ENCODE results near the gene ROBO2. TPM values are rescaled to one million over a fixed set of nuclear protein-coding genes. Genes with fewer than 3 reads are reported as not detected.
A peak's percentile ranks its signal among the peaks of the same experiment; 100 is the strongest.

The ROBO2 gene
- total RNA-seq, 1 donor from 2014 or later: 330 TPM

DNA sequence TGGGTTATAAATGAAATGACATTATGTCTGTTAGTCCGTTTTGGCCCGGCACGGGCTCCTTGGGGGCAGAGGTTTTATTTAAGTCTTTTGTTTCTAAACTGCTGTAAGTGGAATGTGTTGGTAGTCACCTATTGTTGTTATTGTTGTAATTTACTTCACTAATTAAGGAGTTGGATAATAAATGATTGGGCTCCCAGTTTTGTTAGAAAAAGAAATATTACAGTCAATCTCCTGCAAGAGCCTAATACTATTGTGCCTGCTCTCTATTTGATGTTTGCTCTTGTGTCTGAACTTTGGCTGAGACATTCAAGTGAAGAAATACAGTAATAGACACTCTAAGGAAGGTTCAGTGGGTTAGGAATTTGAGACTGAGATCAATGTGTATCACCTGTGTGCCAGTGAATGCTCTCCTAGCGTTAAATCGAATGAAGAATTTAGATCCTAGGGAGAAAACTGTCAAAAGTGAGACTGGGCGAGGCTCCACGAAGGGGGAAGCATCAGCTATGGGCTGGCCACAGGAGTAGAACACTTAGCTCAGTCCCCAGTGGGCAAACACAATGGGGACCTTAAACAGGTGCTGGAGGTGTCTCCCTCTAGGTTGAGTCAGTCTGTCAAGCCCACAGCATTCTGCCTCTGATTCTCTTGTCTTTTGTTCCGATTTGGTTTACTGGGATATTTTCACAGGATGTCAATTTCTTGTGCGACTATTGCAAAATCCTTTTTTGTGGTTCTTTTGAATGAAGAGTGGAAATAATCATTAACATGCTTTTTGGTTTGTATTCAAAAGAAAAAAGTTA lies 1.2 kb downstream of the ROBO2 start:
- peaks cover 9% of the 10 kb centered on the region for H3K27me3 Mint-ChIP-seq (ENCODE audit: unreplicated experiment)
- peaks cover 11% of the 10 kb centered on the region for H3K9me3 Mint-ChIP-seq (ENCODE audit: unreplicated experiment)
- peak; percentile 24 for DNase-seq
- H3K4me3 Mint-ChIP-seq (ENCODE audit: unreplicated experiment): peak overlapping the region; percentile 99
- TF ChIP-seq, protein P1, sequence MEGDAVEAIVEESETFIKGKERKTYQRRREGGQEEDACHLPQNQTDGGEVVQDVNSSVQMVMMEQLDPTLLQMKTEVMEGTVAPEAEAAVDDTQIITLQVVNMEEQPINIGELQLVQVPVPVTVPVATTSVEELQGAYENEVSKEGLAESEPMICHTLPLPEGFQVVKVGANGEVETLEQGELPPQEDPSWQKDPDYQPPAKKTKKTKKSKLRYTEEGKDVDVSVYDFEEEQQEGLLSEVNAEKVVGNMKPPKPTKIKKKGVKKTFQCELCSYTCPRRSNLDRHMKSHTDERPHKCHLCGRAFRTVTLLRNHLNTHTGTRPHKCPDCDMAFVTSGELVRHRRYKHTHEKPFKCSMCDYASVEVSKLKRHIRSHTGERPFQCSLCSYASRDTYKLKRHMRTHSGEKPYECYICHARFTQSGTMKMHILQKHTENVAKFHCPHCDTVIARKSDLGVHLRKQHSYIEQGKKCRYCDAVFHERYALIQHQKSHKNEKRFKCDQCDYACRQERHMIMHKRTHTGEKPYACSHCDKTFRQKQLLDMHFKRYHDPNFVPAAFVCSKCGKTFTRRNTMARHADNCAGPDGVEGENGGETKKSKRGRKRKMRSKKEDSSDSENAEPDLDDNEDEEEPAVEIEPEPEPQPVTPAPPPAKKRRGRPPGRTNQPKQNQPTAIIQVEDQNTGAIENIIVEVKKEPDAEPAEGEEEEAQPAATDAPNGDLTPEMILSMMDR (IDR thresholded peaks at IDR 0.05; ENCODE audit: partially characterized antibody, unreplicated experiment): no peak
- H3K36me3 Mint-ChIP-seq (ENCODE audit: unreplicated experiment): peaks cover 4% of the 10 kb centered on the region
- peaks cover 13% of the 10 kb centered on the region for H3K4me1 Mint-ChIP-seq (ENCODE audit: low read depth, unreplicated experiment)
- peak overlapping the region; percentile 97 for H3K27ac Mint-ChIP-seq (ENCODE audit: unreplicated experiment)

DNA sequence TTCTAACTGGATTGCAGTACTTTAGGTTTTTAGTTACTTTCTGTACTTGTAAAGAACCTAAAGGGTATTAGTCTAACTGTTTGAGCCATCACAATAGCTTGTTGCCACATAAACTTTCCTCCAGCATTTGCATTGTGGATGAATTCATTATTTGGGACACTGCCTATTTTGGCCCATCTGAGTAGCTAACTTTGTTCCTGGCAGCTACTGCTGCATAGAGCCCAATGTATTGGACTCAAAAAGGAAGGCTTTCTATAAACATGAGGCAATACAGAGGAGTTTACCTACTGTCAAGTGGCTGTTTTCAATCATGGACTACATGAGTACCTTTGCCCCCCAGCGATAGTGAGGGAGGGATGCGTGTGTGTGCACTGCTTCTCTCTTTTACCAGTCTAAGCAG lies 1.9 kb downstream of the ROBO2 start:
- Mint-ChIP-seq H3K9me3 (ENCODE audit: unreplicated experiment) (peaks cover 12% of the 10 kb centered on the region), H3K4me3 (ENCODE audit: unreplicated experiment) (peak overlapping the region; percentile 99), H3K36me3 (ENCODE audit: unreplicated experiment) (peaks cover 5% of the 10 kb centered on the region), H3K27ac (ENCODE audit: unreplicated experiment) (peak overlapping the region; percentile 76), H3K27me3 (ENCODE audit: unreplicated experiment) (peaks cover 9% of the 10 kb centered on the region), H3K4me1 (ENCODE audit: low read depth, unreplicated experiment) (peaks cover 17% of the 10 kb centered on the region)
- TF ChIP-seq, protein P1 (IDR thresholded peaks at IDR 0.05; ENCODE audit: partially characterized antibody, unreplicated experiment): no peak
- DNase-seq: no peak

DNA sequence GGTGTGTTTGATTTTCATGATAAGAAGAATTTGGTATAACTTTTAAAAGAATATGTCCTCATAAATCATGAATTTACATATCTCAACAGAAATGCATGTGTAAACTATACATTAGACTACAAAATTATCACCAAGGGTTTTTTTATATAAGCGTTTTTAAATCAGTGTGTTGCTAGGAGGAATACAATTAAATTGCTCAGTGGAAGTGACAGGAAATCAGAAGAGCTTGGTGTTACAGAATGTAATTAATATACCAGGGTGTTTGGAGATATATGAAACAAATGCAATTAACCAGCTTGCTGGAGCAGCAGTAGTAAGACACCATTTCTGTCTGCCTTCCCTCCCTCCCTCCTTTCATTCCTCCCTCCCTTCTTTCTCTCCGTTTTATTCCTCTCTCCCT lies 2.4 kb downstream of the ROBO2 start:
- H3K27ac Mint-ChIP-seq (ENCODE audit: unreplicated experiment): peak overlapping the region; percentile 74
- no peak for DNase-seq
- TF ChIP-seq, protein P1 (IDR thresholded peaks at IDR 0.05; ENCODE audit: partially characterized antibody, unreplicated experiment): no peak
- peaks cover 8% of the 10 kb centered on the region for H3K36me3 Mint-ChIP-seq (ENCODE audit: unreplicated experiment)
- peak overlapping the region; percentile 99 for H3K4me3 Mint-ChIP-seq (ENCODE audit: unreplicated experiment)
- peaks cover 19% of the 10 kb centered on the region for H3K4me1 Mint-ChIP-seq (ENCODE audit: low read depth, unreplicated experiment)
- peaks cover 9% of the 10 kb centered on the region for H3K27me3 Mint-ChIP-seq (ENCODE audit: unreplicated experiment)
- peaks cover 14% of the 10 kb centered on the region for H3K9me3 Mint-ChIP-seq (ENCODE audit: unreplicated experiment)

DNA sequence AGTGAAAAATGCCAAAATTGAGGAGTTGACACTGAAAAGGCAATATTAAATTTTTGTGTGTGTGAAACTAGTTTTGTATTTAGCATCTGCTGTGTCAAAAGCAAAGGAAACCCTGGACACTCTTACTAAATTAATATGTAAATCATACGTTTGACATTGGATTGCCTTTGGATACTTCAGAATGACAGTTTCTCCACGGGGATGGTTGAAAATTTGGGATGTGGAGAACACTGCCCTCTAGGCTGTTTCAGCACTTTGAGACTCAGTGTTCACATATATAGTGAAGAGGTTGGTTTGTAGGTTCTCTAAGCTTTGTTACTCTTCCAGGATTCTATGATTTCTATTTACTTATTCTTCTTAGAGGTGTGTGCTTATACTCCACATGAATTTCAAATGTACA lies 3.0 kb downstream of the ROBO2 start:
- DNase-seq: no peak

DNA sequence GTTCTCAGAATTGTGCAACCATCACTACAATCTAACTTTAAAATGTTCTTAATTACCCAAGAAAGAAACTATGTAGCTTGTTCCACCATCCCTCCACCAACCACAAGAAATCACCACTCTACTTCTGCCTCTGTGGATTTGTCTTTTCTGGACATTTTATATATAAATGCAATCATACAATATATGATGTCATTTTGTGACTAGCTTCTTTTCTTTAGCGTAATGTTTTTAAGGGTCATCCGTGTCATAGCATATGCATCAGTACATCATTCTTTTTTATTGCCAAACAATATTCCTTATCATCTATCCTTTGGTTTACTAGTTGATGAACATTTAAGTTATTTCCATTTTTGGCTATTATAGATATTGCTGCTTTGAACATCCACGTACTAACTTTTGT lies 5.8 kb downstream of the ROBO2 start:
- no peaks in the 10 kb centered on the region for H3K27me3 Mint-ChIP-seq (ENCODE audit: unreplicated experiment)
- H3K4me1 Mint-ChIP-seq (ENCODE audit: low read depth, unreplicated experiment): peaks cover 19% of the 10 kb centered on the region
- TF ChIP-seq, protein P1 (IDR thresholded peaks at IDR 0.05; ENCODE audit: partially characterized antibody, unreplicated experiment): no peak
- peak overlapping the region; percentile 67 for H3K4me3 Mint-ChIP-seq (ENCODE audit: unreplicated experiment)
- peaks cover 8% of the 10 kb centered on the region for H3K9me3 Mint-ChIP-seq (ENCODE audit: unreplicated experiment)
- no peak for DNase-seq
- no peak overlapping the region for H3K27ac Mint-ChIP-seq (ENCODE audit: unreplicated experiment)
- H3K36me3 Mint-ChIP-seq (ENCODE audit: unreplicated experiment): peaks cover 8% of the 10 kb centered on the region

More for the DNA sequence above, 3.0 kb downstream of the ROBO2 start:
- Mint-ChIP-seq H3K9me3 (ENCODE audit: unreplicated experiment) (peaks cover 14% of the 10 kb centered on the region), H3K4me1 (ENCODE audit: low read depth, unreplicated experiment) (peaks cover 17% of the 10 kb centered on the region), H3K4me3 (ENCODE audit: unreplicated experiment) (peak overlapping the region; percentile 99), H3K27me3 (ENCODE audit: unreplicated experiment) (peaks cover 9% of the 10 kb centered on the region), H3K36me3 (ENCODE audit: unreplicated experiment) (peaks cover 8% of the 10 kb centered on the region), H3K27ac (ENCODE audit: unreplicated experiment) (peak overlapping the region; percentile 74)
- TF ChIP-seq, protein P1 (IDR thresholded peaks at IDR 0.05; ENCODE audit: partially characterized antibody, unreplicated experiment): no peak
